OCI-LY3 (cell line): ENCODE measurements around the gene ZNF385D.
A peak's percentile ranks its signal among the peaks of the same experiment; 100 is the strongest.

ENCODE experiments used
- H2AFZ ChIP-seq: fragments of 200-600, 300-600 bp; shearing (Covaris generic); 2 replicates; pipeline ENCODE4 v1.6.0; 2014; ENCODE audit warnings: antibody characterized with exemption, low read depth, low read length
- H3K27ac ChIP-seq: fragments of 200-600, 300-600 bp; sonication (generic); 2 replicates; pipeline ENCODE4 v1.5.1; 2014; ENCODE audit warnings: mild to moderate bottlenecking, low read length, moderate library complexity, mixed read lengths
- H3K27me3 ChIP-seq: fragments of 200-600, 300-600 bp; sonication (generic); 2 replicates; pipeline ENCODE4 v1.6.1; 2014; ENCODE audit warnings: low read depth, low read length, mixed read lengths
- H3K36me3 ChIP-seq: fragments of 200-600, 300-600 bp; sonication (generic); replicated peaks from 2 replicates; pipeline ENCODE3; 2014; ENCODE audit warnings: low read depth, low read length, mixed read lengths
- H3K4me1 ChIP-seq: fragments of 300-600, 200-600 bp; sonication (generic); 2 replicates; pipeline ENCODE4 v1.6.1; 2014; ENCODE audit warnings: low read length, mixed read lengths
- H3K4me2 ChIP-seq: fragments of 200-600, 300-600 bp; sonication (generic); 2 replicates; pipeline ENCODE4 v1.6.1; 2014; ENCODE audit warnings: low read length, mixed read lengths
- H3K4me3 ChIP-seq: fragments of 300-600, 200-600 bp; sonication (generic); 2 replicates; pipeline ENCODE4 v1.5.1; 2014; ENCODE audit warnings: antibody characterized with exemption, mild to moderate bottlenecking, low read length, moderate library complexity
- H3K79me2 ChIP-seq: fragments of 300-600, 200-600 bp; shearing (Covaris generic); 2 replicates; pipeline ENCODE4 v1.6.1; 2014; ENCODE audit warnings: mild to moderate bottlenecking, low read length, mixed read lengths
- H3K9ac ChIP-seq: fragments of 300-600, 200-600 bp; shearing (Covaris generic); 2 replicates; pipeline ENCODE4 v1.6.0; 2014; ENCODE audit warnings: mild to moderate bottlenecking, low read length, moderate library complexity
- H3K9me3 ChIP-seq: fragments of 200-600, 300-600 bp; shearing (Covaris generic); 2 replicates; pipeline ENCODE4 v1.6.1; 2014; ENCODE audit warnings: low read length, mixed read lengths; ENCODE audit not compliant: insufficient read depth
- H4K20me1 ChIP-seq: fragments of 200-600, 300-600 bp; sonication (generic); 2 replicates; pipeline ENCODE4 v1.6.1; 2016; ENCODE audit warnings: low read length, mixed read lengths; ENCODE audit not compliant: insufficient read depth
- EZH2phosphoT487 ChIP-seq: fragments of 200-600 bp; shearing (Covaris generic); IDR thresholded peaks from 2 replicates; pipeline ENCODE4 v1.6.1; 2018; ENCODE audit warnings: antibody characterized with exemption, mixed run types, low read depth
- TF ChIP-seq, protein P1 (sequence below): fragments of 200-600, 300-600 bp; sonication (generic); IDR thresholded peaks from 2 replicates; pipeline ENCODE4 v1.5.1; 2014; ENCODE audit warnings: antibody characterized with exemption, low read length, low read depth

Gene ZNF385D

GRCh38 chr3:21766002-21766401, 15.0 kb upstream of the ZNF385D start:
- no peaks in the 10 kb centered on the region for H4K20me1 ChIP-seq
- H3K9ac ChIP-seq, result no peak overlapping the region
- no peak overlapping the region for H3K27ac ChIP-seq
- no peak overlapping the region for H3K4me2 ChIP-seq
- no peaks in the 10 kb centered on the region for H3K27me3 ChIP-seq
- H2AFZ ChIP-seq, result no peak overlapping the region
- TF ChIP-seq, protein P1, sequence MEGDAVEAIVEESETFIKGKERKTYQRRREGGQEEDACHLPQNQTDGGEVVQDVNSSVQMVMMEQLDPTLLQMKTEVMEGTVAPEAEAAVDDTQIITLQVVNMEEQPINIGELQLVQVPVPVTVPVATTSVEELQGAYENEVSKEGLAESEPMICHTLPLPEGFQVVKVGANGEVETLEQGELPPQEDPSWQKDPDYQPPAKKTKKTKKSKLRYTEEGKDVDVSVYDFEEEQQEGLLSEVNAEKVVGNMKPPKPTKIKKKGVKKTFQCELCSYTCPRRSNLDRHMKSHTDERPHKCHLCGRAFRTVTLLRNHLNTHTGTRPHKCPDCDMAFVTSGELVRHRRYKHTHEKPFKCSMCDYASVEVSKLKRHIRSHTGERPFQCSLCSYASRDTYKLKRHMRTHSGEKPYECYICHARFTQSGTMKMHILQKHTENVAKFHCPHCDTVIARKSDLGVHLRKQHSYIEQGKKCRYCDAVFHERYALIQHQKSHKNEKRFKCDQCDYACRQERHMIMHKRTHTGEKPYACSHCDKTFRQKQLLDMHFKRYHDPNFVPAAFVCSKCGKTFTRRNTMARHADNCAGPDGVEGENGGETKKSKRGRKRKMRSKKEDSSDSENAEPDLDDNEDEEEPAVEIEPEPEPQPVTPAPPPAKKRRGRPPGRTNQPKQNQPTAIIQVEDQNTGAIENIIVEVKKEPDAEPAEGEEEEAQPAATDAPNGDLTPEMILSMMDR, result no peak
- no peak for TF ChIP-seq EZH2phosphoT487
- H3K36me3 ChIP-seq, result no peaks in the 10 kb centered on the region
- H3K9me3 ChIP-seq, result no peaks in the 10 kb centered on the region
- H3K79me2 ChIP-seq, result no peaks in the 10 kb centered on the region
- H3K4me1 ChIP-seq, result no peaks in the 10 kb centered on the region
- no peak overlapping the region for H3K4me3 ChIP-seq

DNA sequence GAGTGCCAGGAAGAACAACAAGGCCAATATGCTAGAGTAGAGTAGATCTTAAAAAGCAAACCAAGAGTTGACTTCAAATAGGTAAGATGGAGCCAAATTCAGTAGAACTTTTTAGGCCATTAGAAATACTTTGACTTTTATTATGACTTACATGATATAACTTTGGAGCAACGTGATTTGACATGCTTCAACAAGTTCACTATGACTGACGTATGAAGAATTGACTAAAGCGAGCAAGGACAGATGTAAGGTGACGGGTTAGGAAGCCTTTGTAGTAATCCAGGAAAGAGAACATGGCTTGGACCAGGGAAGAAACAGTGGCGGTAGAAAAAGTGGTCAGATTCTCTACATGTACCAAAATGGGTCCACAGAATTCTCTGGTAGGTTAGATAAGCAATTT, 4.9 kb upstream of the ZNF385D start:
- Histone ChIP-seq H3K4me2 (no peak overlapping the region), H3K79me2 (no peaks in the 10 kb centered on the region), H3K4me1 (no peaks in the 10 kb centered on the region), H3K27me3 (no peaks in the 10 kb centered on the region), H3K9me3 (no peaks in the 10 kb centered on the region), H3K27ac (no peak overlapping the region), H2AFZ (no peak overlapping the region), H4K20me1 (no peaks in the 10 kb centered on the region), H3K9ac (no peak overlapping the region), H3K36me3 (no peaks in the 10 kb centered on the region), H3K4me3 (no peak overlapping the region)
- TF ChIP-seq, protein P1, result no peak

DNA sequence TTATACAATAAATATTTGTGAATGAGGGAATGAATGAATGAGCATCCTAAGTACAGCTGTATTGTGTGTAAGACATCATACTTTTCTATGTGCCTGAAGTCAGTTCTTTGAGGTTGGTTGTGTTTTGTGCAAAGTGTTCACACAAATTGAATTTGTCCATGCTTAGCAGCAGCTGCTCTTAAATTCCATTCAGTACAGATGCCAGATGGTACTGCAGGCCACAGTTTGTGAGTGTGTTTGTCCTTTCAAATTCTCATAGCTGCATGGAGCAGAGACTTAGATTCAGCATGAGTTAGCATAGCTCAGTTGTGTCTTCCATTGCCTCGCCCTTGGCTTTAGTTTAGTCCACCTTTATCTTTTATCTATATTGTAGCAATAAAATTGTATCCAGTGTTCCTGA, 3.8 kb upstream of the ZNF385D start:
- Histone ChIP-seq H4K20me1 (no peaks in the 10 kb centered on the region), H2AFZ (no peak overlapping the region), H3K27ac (no peak overlapping the region), H3K4me1 (no peaks in the 10 kb centered on the region), H3K9me3 (no peaks in the 10 kb centered on the region), H3K36me3 (no peaks in the 10 kb centered on the region), H3K9ac (no peak overlapping the region), H3K79me2 (no peaks in the 10 kb centered on the region), H3K4me2 (no peak overlapping the region), H3K4me3 (no peak overlapping the region), H3K27me3 (no peaks in the 10 kb centered on the region)
- TF ChIP-seq EZH2phosphoT487, result no peak
- TF ChIP-seq, protein P1, result no peak

- Histone ChIP-seq H4K20me1 (no peaks in the 10 kb centered on the region), H3K27me3 (no peaks in the 10 kb centered on the region), H3K79me2 (no peaks in the 10 kb centered on the region), H3K9ac (no peak overlapping the region), H2AFZ (no peak overlapping the region), H3K27ac (no peak overlapping the region), H3K9me3 (no peaks in the 10 kb centered on the region), H3K4me1 (no peaks in the 10 kb centered on the region), H3K4me2 (no peak overlapping the region), H3K4me3 (no peak overlapping the region), H3K36me3 (no peaks in the 10 kb centered on the region)
- TF ChIP-seq, protein P1, result peak; percentile 91
- TF ChIP-seq EZH2phosphoT487, result no peak
Measured at GRCh38 chr3:21752749-21753347, 1.8 kb upstream of the ZNF385D start.
